GM19324 (cell line): ENCODE data around the gene NEURL1.

Experiments
- ATAC-seq: cut with Tn5 transposase; IDR thresholded peaks from one replicate; pipeline ENCODE4 v1.9.1; 2021; ENCODE audit warnings: mild to moderate bottlenecking, moderate library complexity; ENCODE audit not compliant: unreplicated experiment, low FRiP score

The NEURL1 gene

GRCh38 chr10:103578782-103579382 is 85.4 kb downstream of the NEURL1 start:
- ATAC-seq, result no peak

DNA sequence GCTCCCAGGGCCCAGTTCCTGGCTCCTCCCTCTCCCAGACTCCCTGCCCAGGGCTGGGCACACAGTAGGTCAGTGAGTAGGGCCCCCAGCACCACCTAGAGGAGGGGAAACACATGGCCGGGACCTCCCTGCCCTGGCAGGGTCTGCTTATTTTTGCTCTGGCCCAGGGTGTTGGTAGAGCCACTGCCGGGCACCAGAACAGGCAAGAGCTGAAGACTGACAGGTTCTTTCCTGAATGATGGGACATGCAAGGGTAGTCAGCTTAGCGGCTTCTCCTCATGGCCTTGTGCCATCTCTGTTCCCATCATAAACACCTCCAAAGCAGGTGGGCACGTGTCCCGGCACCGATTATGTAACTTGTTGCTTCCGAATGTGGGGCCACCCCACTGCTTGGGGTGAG is 86.5 kb downstream of the NEURL1 start:
- no peak for ATAC-seq

- ATAC-seq, result no peak
These were observed 86.9 kb downstream of the NEURL1 start for GRCh38 chr10:103580430-103580829.

DNA sequence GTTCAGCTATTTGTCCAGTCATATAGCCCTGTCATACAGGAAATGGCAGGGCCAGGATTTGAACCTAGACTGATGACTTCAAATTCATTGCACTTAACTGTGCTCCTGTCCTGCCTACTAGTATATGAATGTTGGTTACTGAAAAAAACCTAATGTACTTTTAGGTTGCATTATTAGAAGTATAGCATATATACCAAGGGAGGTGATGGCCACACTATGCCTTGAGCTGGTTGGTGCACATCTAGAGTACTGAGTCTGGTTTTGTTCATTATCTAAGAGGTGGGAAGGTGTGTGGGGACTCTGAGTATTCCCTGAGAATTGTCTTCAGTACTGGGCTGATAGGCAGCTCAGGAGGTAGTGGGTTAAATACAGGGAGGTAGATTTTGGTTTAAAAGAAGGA is 88.0 kb downstream of the NEURL1 start:
- ATAC-seq, result no peak

DNA sequence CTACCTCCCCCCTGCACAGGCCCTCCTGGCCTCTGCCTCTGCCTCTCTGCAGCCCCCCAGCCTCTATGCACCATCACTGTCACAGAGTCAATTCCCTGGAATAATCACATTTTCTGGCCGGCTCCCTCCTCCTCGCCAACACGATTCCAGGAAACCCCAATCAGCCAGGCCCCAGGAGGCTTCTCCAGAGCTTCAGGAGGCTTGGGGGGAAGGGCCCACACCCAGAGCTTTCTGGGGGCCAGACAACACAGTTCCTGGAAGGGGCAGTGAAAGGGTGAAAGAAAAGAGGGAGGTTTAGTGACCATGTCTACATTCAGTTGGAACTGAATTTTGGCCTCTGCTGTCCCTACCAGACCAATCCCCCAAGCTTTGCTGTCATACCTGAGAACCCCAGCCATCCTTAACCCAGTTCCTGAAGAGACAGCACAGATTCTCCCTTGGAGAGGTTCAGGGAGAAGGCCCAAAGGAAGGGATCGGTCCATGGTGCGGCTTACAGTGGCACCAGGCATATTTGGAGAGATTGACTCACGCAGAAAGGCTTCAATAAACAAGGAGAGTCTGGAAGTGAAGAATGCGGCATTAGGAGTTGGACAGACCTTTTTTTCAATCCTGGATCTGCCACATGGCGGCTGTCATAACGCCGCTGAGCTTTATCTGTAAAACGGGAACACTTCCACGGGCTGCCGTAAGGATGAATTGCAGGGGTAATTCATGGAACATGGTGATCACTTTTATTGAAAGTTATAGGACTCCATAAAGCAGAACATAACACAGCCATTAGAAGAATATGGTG is 89.0 kb downstream of the NEURL1 start:
- ATAC-seq, result no peak

GRCh38 chr10:103583871-103584215 is 90.3 kb downstream of the NEURL1 start:
- no peak for ATAC-seq

DNA sequence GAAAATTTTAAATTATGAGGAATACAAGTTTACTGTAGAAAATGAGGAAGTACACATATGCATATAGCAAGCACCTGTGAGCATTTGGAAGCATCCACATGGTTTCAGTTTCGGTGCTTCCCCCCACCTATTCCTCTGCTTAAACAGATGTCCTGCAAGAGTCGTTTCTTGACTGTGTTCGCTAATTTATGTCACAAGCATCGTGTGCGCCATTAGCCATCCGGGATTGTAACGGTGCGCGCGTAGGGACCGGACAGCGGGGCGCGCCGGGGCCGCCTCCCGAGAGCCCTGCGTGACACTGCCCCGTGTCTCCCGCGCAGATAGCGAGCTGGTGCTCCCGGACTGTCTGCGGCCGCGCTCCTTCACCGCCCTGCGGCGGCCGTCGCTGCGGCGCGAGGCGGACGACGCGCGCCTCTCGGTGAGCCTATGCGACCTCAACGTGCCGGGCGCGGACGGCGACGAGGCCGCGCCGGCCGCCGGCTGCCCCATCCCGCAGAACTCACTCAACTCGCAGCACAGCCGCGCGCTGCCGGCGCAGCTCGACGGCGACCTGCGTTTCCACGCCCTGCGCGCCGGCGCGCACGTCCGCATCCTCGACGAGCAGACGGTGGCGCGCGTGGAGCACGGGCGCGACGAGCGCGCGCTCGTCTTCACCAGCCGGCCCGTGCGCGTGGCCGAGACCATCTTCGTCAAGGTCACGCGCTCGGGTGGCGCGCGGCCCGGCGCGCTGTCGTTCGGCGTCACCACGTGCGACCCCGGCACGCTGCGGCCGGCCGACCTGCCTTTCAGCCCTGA is 90.9 kb downstream of the NEURL1 start:
- ATAC-seq, result no peak

DNA sequence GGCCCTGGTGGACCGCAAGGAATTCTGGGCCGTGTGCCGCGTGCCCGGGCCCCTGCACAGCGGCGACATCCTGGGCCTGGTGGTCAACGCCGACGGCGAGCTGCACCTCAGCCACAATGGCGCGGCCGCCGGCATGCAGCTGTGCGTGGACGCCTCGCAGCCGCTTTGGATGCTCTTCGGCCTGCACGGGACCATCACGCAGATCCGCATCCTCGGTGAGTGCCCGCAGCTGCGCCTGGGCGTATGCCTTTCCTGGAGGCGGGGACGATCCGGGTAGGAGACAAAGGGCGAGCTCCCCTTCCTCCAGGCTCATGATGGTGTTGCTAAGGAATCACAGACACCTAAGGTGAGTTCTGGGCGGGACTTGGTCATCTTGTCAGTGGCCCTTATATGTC is 91.5 kb downstream of the NEURL1 start:
- no peak for ATAC-seq

DNA sequence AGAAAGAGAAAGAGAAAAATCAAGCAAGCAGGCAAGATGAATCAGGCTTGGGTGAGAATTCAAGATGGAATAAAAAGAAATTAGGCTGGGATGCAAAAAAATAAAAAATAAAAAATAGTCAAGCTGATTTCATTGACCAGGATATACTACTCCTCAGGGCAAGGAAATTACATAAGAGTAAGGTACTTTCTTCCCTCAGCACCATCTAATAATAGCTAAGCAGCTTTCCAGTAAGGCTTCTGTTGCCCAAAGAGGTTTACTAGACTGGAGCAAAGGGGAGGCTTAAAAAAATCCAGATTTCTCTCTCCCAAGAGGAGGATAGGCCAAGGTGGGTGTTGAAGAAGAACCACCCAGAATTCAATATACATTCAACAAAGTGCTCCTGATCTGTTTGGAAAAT is 93.6 kb downstream of the NEURL1 start:
- ATAC-seq, result no peak

GRCh38 chr10:103589074-103589630 is 95.6 kb downstream of the NEURL1 start:
- ATAC-seq, result no peak

- no peak for ATAC-seq
These were observed 96.6 kb downstream of the NEURL1 start for GRCh38 chr10:103590060-103590459.

DNA sequence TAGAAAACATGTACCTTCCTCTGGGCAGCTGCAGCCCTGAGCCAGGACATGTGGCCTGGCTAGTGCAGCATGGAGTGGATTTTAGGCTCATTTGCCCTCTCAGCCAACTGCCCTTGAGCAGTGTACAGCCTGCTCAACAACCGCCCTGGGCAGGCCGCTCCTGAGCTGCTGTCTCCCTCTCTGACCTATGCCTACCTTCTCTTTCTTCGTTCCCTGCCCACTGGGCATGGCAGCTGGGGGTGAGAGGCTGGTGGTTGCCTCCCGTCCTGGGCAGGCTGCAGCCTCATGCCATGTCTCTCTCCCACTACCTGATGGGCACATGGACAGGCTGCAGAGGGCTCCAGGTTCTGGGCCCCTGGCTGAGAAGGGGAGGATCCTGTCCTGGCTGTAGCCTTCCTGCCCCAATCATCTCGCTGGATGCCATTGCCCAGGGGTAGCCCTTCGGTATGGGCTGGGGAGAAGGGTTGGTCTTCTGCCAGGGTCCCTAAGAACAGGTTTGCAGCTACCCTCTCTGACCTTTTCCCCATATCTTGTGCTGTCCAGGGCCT is 97.3 kb downstream of the NEURL1 start:
- ATAC-seq, result no peak

GRCh38 chr10:103592186-103593021 is 98.9 kb downstream of the NEURL1 start:
- ATAC-seq, result no peak

DNA sequence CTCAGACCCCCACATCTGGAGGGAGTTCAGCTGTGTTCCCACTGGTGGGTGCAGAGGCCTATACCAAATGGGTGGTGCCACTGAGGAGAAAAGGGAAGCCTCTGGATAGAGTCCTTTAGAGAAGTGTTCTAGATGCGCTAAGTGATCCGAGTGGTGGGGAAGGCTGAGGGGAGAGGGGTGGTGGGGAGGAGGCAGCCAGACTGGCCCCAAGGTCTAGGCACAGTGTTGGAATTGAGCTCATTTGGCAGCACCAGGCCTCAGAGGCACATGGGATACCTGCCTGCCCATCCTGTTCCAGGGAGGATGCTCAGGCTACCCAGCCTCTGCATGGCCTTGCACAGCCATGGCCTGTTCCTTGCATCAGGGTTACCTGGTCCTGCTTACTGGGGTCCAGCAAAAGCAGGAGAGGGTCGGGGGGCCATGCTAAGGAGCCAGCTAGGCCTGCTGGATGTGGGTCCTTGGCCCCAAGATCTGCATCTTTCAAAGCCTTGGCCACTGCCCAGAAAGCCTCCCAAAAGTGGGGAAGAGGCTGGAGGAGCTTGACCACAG is 99.6 kb downstream of the NEURL1 start:
- ATAC-seq, result no peak

DNA sequence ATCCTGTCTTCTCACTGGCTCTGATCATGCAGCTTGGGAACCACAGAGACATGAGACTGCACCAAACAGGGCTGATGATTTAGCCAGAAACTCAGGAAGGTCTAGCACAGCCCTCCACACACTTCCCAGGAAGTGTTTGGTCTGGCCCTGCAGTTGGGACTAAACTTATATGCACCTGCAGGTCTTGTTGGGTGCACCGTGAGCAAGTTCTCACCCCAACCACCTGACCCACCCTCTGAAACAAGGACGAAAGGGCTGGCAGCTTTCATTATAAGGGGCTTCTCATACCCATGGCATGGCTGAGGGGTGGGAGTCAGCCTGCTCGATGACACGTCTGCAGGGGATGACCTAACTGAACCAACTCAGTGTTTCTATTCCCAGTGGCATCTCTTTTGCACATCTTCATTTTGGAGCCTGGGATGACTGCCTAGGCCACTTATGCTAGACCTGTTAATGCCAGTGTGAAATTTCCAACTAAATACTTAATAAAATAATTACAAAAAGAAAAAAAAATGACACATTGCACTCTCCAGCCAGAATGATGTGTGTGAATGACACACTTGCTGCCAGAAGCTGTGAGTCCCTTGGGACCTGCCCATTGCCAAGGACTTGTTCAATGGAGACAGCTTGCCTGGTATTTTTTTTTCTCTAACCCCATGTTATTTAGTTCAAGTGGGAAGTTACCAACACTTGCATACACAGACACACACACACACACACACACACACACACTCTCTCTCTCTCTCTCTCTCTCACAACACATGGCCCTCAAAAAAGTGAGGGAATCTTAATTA is 102.6 kb downstream of the NEURL1 start:
- ATAC-seq, result no peak

- ATAC-seq, result no peak
These were observed 103.5 kb downstream of the NEURL1 start for GRCh38 chr10:103597003-103597402.

DNA sequence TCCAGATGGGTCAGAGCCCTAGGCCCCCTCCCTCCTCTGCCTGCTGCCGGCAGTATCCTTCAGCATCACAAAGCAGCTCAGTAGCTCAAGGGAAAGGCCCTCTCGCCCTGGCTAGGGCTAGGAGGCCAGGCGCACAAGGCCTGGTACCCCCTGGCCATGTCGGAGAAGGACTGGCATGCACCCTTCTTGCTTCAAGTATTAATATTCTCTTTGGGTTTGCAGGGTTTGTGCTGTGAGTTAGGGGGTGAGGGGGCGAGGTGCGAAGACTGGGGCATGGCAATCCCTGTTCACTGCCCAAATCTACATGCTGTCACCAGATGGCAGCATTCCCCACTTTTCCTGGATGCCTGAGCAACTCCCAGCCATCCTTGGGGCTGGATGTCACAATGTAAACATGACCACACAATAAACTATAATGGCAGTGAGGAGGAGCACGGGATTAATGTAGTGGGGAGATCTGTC is 105.2 kb downstream of the NEURL1 start:
- ATAC-seq, result no peak

DNA sequence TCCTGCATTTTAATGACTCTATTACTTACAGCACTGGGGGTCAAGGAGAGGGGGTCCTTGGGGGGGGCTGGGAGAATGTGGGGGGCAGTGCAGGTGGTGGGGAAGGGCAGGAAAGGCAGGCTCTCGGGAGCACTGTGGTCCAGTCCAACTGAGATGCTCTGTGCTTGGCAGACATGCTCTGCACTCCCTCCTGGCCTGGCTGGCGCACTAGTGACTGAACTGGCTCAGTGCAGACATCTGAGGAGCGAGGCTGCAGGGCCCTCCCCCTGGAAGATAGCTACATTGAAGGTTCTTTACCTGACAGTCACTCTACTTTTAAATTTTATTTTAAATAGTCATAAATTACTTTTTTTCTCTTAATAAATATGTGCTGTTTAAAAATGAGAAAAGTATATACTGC is 105.7 kb downstream of the NEURL1 start:
- no peak for ATAC-seq

GRCh38 chr10:103599907-103600306 is 106.4 kb downstream of the NEURL1 start:
- no peak for ATAC-seq
